Body of pancreas (tissue), 4 donors: Measurements from ENCODE around the gene SH2D5. TPM values are rescaled to one million over a fixed set of nuclear protein-coding genes. Genes with fewer than 3 reads are reported as not detected.

Experiments used
- ATAC-seq: fragments of 150-250 bp; one replicate; pipeline ENCODE4 v1.9.1; 2016
- DNase-seq, 4 donors: peaks; one replicate each; pipeline ENCODE4 v3.0.0-alpha.2; 2019
- H3K27ac ChIP-seq, 4 donors: fragments of 200-600 bp; sonication (generic); 1 replicate in 3 of 4; 2 replicates in 1 of 4; pipeline versions ENCODE4 v1.5.1 to v1.6.1; 2016 to 2019; ENCODE audit warnings: mild to moderate bottlenecking in 1 of 4, mixed read lengths in 1 of 4, moderate library complexity in 1 of 4
- H3K27me3 ChIP-seq, 2 donors: fragments of 200-600 bp; sonication (generic); one replicate each; pipeline ENCODE4 v1.6.0; 2016; ENCODE audit warnings: mild to moderate bottlenecking in 1 of 2
- H3K36me3 ChIP-seq, 2 donors: fragments of 200-600 bp; sonication (generic); replicated peaks in 1 of 2; 2 replicates each; pipeline ENCODE4 v1.5.1; 2016; ENCODE audit warnings: low read depth in 2 of 2; ENCODE audit not compliant: insufficient read depth in 1 of 2
- H3K4me1 ChIP-seq: fragments of 200-600 bp; sonication (generic); one replicate; pipeline ENCODE4 v1.6.0; 2016
- H3K4me3 ChIP-seq, 2 donors: fragments of 200-600 bp; sonication (generic); 1 replicate in 1 of 2; 2 replicates in 1 of 2; pipeline ENCODE4 v1.5.1; 2016 to 2019
- H3K9me3 ChIP-seq, 3 donors: fragments of 200-600 bp; sonication (generic); 1 replicate in 2 of 3; 2 replicates in 1 of 3; pipeline ENCODE4 v1.5.1; 2016
- CTCF ChIP-seq, 7 experiments: fragments of 450-650 bp in 4 of 7; fragments of 200-600 bp in 3 of 7; sonication (generic) in 3 of 7; IDR thresholded peaks; one replicate each; pipeline ENCODE4 v1.5.1; 2016 to 2019; ENCODE audit warnings: antibody characterized with exemption in 7 of 7
- POLR2A ChIP-seq, 3 donors: fragments of 450-650 bp; IDR thresholded peaks; one replicate each; pipeline ENCODE4 v1.6.1; 2016; ENCODE audit warnings: antibody characterized with exemption in 3 of 3, mild to moderate bottlenecking in 2 of 3
- WGBS, 2 donors: methylation state at CpG; one replicate each; pipeline ENCODE4 v1.1.5; 2017; 5-methylcytosine and 5-hydroxymethylcytosine counted together
- intact Hi-C: fragments of 100-400 bp; cut with DNase I; formaldehyde crosslinking; loops from one replicate; pipeline ENCODE4 v1.15.1; 2023
- total RNA-seq, 2 donors: library from RNA; depleted of rRNA; stranded (reverse); fragments of >200 nt; gene quantifications; one replicate each; pipeline ENCODE4 v1.1.0, GENCODE V29; 2016

SH2D5 gene
- total RNA-seq, 2 donors from 2014 or later, result not detected

GRCh38 chr1:20672265-20672632, 60.3 kb downstream of the SH2D5 start:
- no peak for ATAC-seq
- no peaks in the 10 kb centered on the region for H3K36me3 ChIP-seq
- TF ChIP-seq CTCF (IDR thresholded peaks at IDR 0.05) (no peak), POLR2A (IDR thresholded peaks at IDR 0.05) (no peak)
- H3K4me3 ChIP-seq, result no peak overlapping the region
- H3K27me3 ChIP-seq, result no peaks in the 10 kb centered on the region
- H3K4me1 ChIP-seq, result no peaks in the 10 kb centered on the region
- intact Hi-C loops, result no loop called here
- DNase-seq, result no peak
- no peak overlapping the region for H3K27ac ChIP-seq
- WGBS, 2 donors, result 80 to 85% methylated on average over 4 of the region's 4 CpGs
- no peaks in the 10 kb centered on the region for H3K9me3 ChIP-seq

- no peak for TF ChIP-seq POLR2A (IDR thresholded peaks at IDR 0.05)
- TF ChIP-seq CTCF (IDR thresholded peaks at IDR 0.05), result no peak
- Histone ChIP-seq H3K27ac (no peak overlapping the region), H3K4me1 (no peaks in the 10 kb centered on the region), H3K27me3 (no peaks in the 10 kb centered on the region), H3K36me3 (no peaks in the 10 kb centered on the region), H3K9me3 (no peaks in the 10 kb centered on the region), H3K4me3 (no peak overlapping the region)
- 92 to 93% methylated on average over 5 of the region's 5 CpGs for WGBS, 2 donors
- DNase-seq, result no peak
- intact Hi-C loops, result no loop called here
- ATAC-seq, result no peak
Observed at GRCh38 chr1:20670936-20671335, 61.6 kb downstream of the SH2D5 start.

Other genes starting within 250 kb of the SH2D5 start
- 1 to 10 TPM; 5.3 to 5.4 TPM for gene CAMK2N1, start 246.5 kb downstream of the SH2D5 start, total RNA-seq
- 10 to 100 TPM; 18.7 to 20.4 TPM for gene MUL1, start 224.6 kb downstream of the SH2D5 start, total RNA-seq
- gene FAM43B, start 180.1 kb downstream of the SH2D5 start, total RNA-seq, result 1 to 10 TPM in 1 of 2 donors, under 1 TPM in 1; 0.26 to 3.6 TPM
- not detected for gene CDA, start 143.6 kb downstream of the SH2D5 start, total RNA-seq
- 10 to 100 TPM; 40.9 to 67.5 TPM for gene PINK1, start 99.2 kb downstream of the SH2D5 start, total RNA-seq
- gene DDOST, start 71.3 kb downstream of the SH2D5 start, total RNA-seq, result 100 to 1,000 TPM in 1 of 2 donors, 10 to 100 TPM in 1; 76.8 to 114 TPM
- 1 to 10 TPM in 1 of 2 donors, not detected in 1; 1.8 TPM for gene KIF17, start 14.7 kb downstream of the SH2D5 start, total RNA-seq
- 100 to 1,000 TPM in 1 of 2 donors, 10 to 100 TPM in 1; 90.8 to 201 TPM for gene HP1BP3, start 54.6 kb upstream of the SH2D5 start, total RNA-seq